Measurements from ENCODE around the gene RPSA.
"Not testable (repeated sequence)": the region's sequence is repeated elsewhere in the genome, so short reads cannot be mapped to it uniquely, and the experiment has no call there.

RPSA gene

GRCh38 chr3:39406368-39407258, at the start of gene RPSA:
RPSA (plus strand) TSS chr3:39406720; CDS start chr3:39407654, 934 bp downstream.
- peak; percentile 12 for TF ChIP-seq CTCF (IDR thresholded peaks at IDR 0.05; ENCODE audit: low read depth, low read length, missing control alignments)
- peak; percentile 95 for DNase-seq (ENCODE audit: extremely low read depth, low read depth)
- H3K4me3 ChIP-seq (replicated peaks; ENCODE audit: low read depth, low read length): peak within 1 kb of the TSS; percentile 68

- no peak for TF ChIP-seq CTCF (IDR thresholded peaks at IDR 0.05; ENCODE audit: low read depth, low read length, missing control alignments)
- no peak for DNase-seq (ENCODE audit: extremely low read depth, low read depth)
- H3K4me3 ChIP-seq (replicated peaks; ENCODE audit: low read depth, low read length): no peak overlapping the region
Measured at GRCh38 chr3:39358333-39358732, 48.2 kb upstream of the RPSA start.

- H3K4me3 ChIP-seq (replicated peaks; ENCODE audit: low read depth, low read length): no peak overlapping the region
- TF ChIP-seq CTCF (IDR thresholded peaks at IDR 0.05; ENCODE audit: low read depth, low read length, missing control alignments): no peak
- no peak for DNase-seq (ENCODE audit: extremely low read depth, low read depth)
Measured at GRCh38 chr3:39361252-39361927, 45.1 kb upstream of the RPSA start.

- H3K4me3 ChIP-seq (replicated peaks; ENCODE audit: low read depth, low read length): no peak overlapping the region
- no peak for DNase-seq (ENCODE audit: extremely low read depth, low read depth)
- no peak for TF ChIP-seq CTCF (IDR thresholded peaks at IDR 0.05; ENCODE audit: low read depth, low read length, missing control alignments)
Measured at GRCh38 chr3:39362192-39362591, 44.3 kb upstream of the RPSA start.

GRCh38 chr3:39362812-39363211, 43.7 kb upstream of the RPSA start:
- H3K4me3 ChIP-seq (replicated peaks; ENCODE audit: low read depth, low read length): no peak overlapping the region
- no peak for TF ChIP-seq CTCF (IDR thresholded peaks at IDR 0.05; ENCODE audit: low read depth, low read length, missing control alignments)
- no peak for DNase-seq (ENCODE audit: extremely low read depth, low read depth)

GRCh38 chr3:39370450-39370849, 36.1 kb upstream of the RPSA start:
- H3K4me3 ChIP-seq (replicated peaks; ENCODE audit: low read depth, low read length); DNase-seq (ENCODE audit: extremely low read depth, low read depth): not testable (repeated sequence)

- TF ChIP-seq CTCF (IDR thresholded peaks at IDR 0.05; ENCODE audit: low read depth, low read length, missing control alignments): no peak
- DNase-seq (ENCODE audit: extremely low read depth, low read depth): no peak
- H3K4me3 ChIP-seq (replicated peaks; ENCODE audit: low read depth, low read length): no peak overlapping the region
Measured at GRCh38 chr3:39372833-39373232, 33.7 kb upstream of the RPSA start.

Data from HFF-Myc (cell line).